Omental fat pad (tissue), 4 donors: Measurements from ENCODE around the gene EVA1C. TPM values are rescaled to one million over a fixed set of nuclear protein-coding genes. Genes with fewer than 3 reads are reported as not detected.

Experiments
- ATAC-seq: fragments of 150-250 bp; one replicate; pipeline ENCODE4 v1.9.1; 2016; ENCODE audit warnings: mild to moderate bottlenecking, moderate library complexity; ENCODE audit not compliant: low FRiP score
- DNase-seq: peaks from one replicate; pipeline ENCODE4 v3.0.0-alpha.2; 2019; ENCODE audit warnings: low spot score
- CTCF ChIP-seq, 3 donors: fragments of 450-650 bp; IDR thresholded peaks; one replicate each; pipeline ENCODE4 v1.5.1; 2016 to 2017; ENCODE audit warnings: antibody characterized with exemption in 3 of 3, mild to moderate bottlenecking in 3 of 3, moderate library complexity in 2 of 3
- total RNA-seq, 4 donors: library from RNA; depleted of rRNA; stranded (reverse); fragments of >200 nt; gene quantifications; one replicate each; pipeline ENCODE4 v1.1.0, GENCODE V29; 2016

Gene EVA1C
- total RNA-seq, 4 donors from 2014 or later = 41.1 to 108 (median 75.9) TPM

- DNase-seq (no peak), ATAC-seq (no peak)
These were observed 61.9 kb downstream of the EVA1C start for GRCh38 chr21:32474179-32475059.

GRCh38 chr21:32475162-32475812 is 62.8 kb downstream of the EVA1C start:
- no peak for TF ChIP-seq CTCF (IDR thresholded peaks at IDR 0.05)
- ATAC-seq = no peak
- DNase-seq = no peak

More at GRCh38 chr21:32474179-32475059, 61.9 kb downstream of the EVA1C start:
- no peak for TF ChIP-seq CTCF (IDR thresholded peaks at IDR 0.05)

- DNase-seq = no peak
- no peak for TF ChIP-seq CTCF (IDR thresholded peaks at IDR 0.05)
- no peak for ATAC-seq
These were observed 64.3 kb downstream of the EVA1C start for GRCh38 chr21:32476661-32477423.

GRCh38 chr21:32477424-32477745 is 64.9 kb downstream of the EVA1C start:
- DNase-seq = no peak
- no peak for TF ChIP-seq CTCF (IDR thresholded peaks at IDR 0.05)
- ATAC-seq = no peak

- no peak for ATAC-seq
- no peak for DNase-seq
- TF ChIP-seq CTCF (IDR thresholded peaks at IDR 0.05) = no peak
These were observed 69.4 kb downstream of the EVA1C start for GRCh38 chr21:32481875-32482408.

- no peak for TF ChIP-seq CTCF (IDR thresholded peaks at IDR 0.05)
- no peak for DNase-seq
- ATAC-seq = no peak
These were observed 70.2 kb downstream of the EVA1C start for GRCh38 chr21:32482565-32483292.
